HG02623 (cell line): ENCODE results near the gene ZDHHC18.
A peak's percentile ranks its signal among the peaks of the same experiment; 100 is the strongest.
"Not testable (repeated sequence)": the region's sequence is repeated elsewhere in the genome, so short reads cannot be mapped to it uniquely, and the experiment has no call there.

Experiments
- ATAC-seq: cut with Tn5 transposase; IDR thresholded peaks from one replicate; pipeline ENCODE4 v1.9.1; 2021; ENCODE audit warnings: moderate library complexity; ENCODE audit not compliant: unreplicated experiment

ZDHHC18 gene

DNA sequence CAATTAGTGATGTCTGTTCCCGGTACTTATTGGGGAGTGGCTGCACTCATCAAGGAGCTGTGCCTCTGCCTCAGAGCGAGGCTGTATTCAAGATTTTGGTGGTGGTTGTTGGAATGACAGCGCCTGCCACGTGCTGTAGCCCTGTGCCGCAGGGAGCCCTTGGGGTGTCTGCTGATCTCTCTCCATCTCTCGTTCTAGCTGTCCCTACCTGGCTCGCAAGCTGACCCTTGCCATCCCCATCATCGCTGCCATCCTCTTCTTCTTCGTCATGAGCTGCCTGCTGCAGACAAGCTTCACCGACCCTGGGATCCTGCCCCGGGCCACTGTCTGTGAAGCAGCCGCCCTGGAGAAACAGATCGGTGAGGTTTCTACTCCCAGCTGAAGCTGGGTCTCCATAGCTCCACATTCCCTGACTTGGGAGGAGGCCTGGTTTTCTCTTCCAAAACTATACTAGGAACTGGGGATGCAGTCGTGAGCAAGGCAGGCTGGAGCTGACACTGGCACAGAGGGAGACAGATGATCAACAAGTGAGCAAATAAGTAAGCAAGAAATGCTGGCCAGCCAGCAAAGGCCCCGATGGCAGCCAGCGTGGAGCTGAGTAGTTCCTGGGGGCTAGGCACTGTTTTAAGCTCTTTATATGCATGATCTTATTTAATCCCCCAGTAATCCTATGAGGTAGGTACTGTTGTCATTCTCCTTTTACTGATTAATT, 5.9 kb downstream of the ZDHHC18 start:
- no peak for ATAC-seq

GRCh38 chr1:26833432-26834405, 7.2 kb downstream of the ZDHHC18 start:
- peak; percentile 69 for ATAC-seq

DNA sequence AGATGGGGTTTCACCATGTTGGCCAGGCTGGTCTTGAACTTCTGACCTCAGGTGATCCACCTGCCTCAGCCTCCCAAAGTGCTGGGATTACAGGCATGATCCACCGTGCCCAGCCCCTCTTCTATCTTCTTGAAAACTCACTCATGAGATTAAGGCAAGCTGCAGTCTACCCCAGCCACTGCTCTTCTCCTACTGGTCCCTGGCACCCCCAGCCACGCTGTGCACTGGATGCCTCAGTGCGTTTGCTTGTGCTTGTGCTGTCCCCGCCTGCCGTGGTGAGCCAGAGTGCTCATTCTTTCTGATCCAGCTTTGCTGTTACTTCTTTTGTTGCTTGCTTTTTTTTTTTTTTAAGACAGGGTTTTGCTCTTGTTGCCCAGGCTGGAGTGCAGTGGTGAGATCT, 11.2 kb downstream of the ZDHHC18 start:
- ATAC-seq = not testable (repeated sequence)

DNA sequence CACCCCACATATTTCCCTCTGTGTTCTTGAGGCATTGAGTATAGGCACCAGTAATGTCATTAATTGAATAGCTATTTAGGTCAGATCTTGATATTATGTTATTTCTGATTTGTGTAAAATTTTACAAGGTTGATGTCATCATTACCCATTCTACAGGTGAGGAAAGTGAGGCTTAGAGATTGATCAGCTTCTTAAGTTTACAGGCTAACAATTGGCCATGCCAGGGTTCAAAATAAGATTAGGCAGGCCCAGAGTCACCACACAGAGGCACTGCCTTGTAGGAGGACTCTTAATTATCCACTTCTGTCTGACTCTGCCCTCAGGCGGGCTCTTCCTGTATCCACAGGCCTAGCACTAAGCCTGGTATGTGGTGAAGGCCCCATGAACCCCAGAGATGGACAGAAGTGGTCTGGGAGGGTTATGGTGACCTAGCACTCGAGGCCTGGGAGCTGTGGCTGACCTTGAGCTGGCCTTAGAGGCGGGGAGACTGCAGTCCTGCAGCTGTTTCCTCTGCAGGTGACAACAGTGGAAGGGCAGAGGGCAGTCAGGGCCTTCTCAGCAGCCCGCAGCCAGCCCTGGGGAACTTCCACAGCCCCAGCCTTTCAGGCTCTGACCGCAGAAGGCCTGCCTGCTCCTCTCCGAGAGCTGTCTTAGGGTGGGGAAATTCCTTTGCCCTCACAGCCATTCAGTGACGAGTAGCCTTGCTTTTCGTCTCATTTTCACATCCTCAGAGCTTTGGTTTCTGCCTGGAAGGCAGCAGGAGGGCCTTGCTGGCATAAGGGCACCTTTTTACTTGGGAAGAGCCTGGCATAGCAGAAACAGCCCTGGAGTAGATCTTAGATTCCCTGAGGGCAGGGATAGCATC, 12.2 kb downstream of the ZDHHC18 start:
- ATAC-seq = peak; percentile 82

- peak; percentile 4 for ATAC-seq
Measured at GRCh38 chr1:26839339-26839722, 12.8 kb downstream of the ZDHHC18 start.

DNA sequence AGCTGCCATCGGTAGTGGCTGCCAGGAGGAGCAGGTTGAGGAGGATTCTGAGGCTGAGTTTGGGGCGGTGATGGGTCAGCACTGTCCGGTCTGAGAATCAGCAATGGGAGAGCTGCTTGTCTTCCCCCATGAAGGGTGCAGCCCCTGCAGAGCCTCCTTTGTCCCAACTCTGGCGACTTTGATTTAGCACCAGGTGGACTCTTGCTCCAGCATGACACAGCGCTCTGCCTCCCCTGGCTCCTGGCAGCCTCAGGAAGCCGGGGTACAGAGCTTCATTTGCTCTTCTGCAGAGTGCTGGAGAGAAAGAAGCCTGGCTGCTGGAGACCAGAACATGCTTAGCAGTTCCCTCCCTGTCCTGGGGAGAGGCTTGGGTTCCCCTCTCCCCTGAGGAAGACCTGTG, 13.3 kb downstream of the ZDHHC18 start:
- no peak for ATAC-seq

DNA sequence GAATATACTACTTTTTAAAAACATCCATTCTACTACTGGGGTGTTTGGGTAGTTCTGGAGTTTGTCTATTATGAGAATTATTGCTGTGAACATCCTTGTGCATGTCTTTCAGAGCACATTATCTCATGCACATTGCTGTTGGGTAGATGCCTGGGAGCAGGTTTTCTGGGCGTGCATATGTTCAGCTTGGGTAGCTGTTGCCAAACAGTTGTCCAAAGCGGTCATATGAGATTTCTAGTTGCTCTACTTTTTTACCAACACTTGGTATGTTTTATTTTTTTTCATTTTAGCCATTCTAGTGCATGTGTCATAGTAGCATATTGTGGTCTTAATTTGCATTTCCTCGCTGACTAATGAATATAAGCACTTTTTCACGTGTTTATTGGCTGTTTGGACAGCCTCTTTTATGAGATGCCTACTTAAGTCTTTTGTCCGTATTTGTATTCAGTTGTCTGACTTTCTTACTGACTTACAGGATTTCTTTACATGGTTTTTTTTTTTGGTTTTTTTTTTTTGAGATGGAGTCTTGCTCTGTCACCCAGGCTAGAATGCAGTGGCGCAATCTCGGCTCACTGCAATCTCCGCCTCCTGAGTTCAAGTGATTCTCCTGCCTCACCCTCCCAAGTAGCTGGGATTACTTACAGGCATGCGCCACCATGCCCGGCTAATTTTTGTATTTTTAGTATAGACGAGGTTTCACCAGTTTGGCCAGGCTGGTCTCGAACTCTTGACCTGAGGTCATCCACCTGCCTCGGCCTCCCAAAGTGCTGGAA, 18.1 kb downstream of the ZDHHC18 start:
- ATAC-seq = no peak

DNA sequence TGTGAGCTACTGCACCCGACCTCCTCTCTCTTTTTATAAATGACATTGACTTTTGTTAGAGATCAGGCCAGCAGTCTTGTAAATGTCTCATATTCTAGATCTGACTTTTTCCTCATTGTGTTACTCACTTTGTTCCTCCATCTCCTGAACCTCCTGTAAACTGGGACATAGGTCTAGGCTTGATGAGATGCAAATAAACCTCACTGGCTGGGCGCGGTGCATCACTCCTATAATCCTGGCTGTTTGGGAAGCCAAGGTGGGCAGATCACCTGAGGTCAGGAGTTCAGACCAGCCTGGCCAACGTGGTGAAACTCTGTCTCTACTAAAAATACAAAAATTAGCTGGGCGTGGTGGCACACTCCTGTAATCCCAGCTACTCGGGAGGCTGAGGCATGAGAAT, 21.3 kb downstream of the ZDHHC18 start:
- not testable (repeated sequence) for ATAC-seq

DNA sequence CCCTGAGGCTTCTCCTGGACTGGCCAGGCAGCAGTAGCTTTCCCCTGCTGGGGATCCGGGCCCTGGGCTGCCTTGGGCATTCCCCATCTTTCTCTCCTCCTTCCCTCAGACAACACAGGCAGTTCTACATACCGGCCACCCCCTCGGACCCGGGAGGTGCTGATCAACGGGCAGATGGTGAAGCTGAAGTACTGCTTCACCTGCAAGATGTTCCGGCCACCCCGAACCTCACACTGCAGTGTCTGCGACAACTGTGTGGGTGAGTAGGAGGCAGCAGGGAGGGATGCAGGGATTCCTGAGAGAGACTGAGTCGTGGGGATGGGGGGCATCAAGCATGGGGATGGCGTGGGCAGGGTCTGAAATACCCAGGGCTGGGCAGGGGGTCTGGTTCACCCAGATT, 22.0 kb downstream of the ZDHHC18 start:
- ATAC-seq = no peak

GRCh38 chr1:26848941-26849774, 22.7 kb downstream of the ZDHHC18 start:
- no peak for ATAC-seq

DNA sequence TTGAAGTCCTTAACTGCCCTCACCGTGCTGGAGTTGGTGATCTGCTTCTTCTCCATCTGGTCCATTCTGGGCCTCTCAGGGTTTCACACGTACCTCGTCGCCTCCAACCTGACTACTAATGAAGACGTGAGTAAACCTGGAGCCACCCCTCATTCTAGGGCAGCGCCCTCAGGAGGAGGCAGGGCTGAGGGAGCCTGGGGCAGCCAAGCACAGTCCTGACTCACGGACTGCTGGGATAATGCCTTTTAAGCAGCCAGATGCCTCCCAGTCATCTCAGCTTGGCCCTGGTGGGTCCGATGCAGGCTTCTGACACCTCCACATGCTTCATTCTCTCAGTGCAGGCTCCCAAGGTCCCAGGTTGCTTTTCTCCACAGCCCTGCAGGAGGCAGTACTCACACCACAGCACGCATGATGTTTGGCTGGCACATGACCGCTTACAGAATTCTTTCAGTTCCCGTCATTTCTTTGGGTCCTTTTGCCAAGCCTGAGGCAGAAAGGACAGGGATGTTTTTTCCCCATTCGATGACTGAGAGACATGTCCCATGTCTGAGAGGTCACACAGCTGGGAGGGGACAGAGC, 24.7 kb downstream of the ZDHHC18 start:
- ATAC-seq = no peak

GRCh38 chr1:26852701-26853100, 26.2 kb downstream of the ZDHHC18 start:
- ATAC-seq = no peak

- peak; percentile 47 for ATAC-seq
Measured at GRCh38 chr1:26853156-26853555, 26.7 kb downstream of the ZDHHC18 start.

DNA sequence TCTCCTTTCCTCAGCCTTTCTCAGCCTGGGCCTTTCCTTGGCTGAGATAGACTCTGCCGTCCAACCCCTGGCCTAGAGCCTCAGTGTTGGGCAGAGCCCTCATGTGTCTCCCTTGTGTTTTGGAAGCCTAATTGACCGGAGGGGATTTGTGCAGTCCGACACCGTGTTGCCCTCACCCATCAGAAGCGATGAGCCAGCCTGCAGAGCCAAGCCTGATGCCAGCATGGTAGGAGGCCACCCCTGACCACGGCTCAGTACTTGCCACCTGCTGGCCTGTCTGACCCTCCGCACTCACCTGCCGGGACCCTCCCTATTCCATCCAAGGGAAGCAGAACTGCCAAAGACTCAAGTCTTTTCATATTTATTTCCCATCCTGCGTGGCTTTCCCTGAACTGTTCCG, 27.1 kb downstream of the ZDHHC18 start:
- no peak for ATAC-seq

DNA sequence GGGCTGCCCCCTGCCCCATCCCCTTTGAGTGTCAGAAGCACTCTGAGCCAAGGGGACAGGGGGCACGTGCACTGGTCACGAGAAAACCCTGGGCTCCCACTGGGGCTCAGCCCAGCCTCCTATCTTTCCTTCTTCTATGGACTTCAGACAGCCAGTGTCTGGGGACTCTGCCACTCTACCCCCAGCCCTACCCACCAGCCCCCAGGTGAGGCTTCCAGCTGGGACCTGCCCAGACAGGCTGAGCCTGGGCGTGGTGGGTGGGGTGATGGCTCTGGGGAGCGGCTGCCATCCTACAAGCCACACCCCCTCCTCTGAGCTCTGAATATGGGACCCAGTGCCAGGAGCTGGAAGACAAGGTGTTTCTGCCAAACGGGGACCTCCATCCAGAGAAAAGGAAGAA, 28.4 kb downstream of the ZDHHC18 start:
- ATAC-seq = no peak

- ATAC-seq = no peak
Measured at GRCh38 chr1:26855636-26856035, 29.1 kb downstream of the ZDHHC18 start.

GRCh38 chr1:26856181-26856580, 29.7 kb downstream of the ZDHHC18 start:
- ATAC-seq = no peak

DNA sequence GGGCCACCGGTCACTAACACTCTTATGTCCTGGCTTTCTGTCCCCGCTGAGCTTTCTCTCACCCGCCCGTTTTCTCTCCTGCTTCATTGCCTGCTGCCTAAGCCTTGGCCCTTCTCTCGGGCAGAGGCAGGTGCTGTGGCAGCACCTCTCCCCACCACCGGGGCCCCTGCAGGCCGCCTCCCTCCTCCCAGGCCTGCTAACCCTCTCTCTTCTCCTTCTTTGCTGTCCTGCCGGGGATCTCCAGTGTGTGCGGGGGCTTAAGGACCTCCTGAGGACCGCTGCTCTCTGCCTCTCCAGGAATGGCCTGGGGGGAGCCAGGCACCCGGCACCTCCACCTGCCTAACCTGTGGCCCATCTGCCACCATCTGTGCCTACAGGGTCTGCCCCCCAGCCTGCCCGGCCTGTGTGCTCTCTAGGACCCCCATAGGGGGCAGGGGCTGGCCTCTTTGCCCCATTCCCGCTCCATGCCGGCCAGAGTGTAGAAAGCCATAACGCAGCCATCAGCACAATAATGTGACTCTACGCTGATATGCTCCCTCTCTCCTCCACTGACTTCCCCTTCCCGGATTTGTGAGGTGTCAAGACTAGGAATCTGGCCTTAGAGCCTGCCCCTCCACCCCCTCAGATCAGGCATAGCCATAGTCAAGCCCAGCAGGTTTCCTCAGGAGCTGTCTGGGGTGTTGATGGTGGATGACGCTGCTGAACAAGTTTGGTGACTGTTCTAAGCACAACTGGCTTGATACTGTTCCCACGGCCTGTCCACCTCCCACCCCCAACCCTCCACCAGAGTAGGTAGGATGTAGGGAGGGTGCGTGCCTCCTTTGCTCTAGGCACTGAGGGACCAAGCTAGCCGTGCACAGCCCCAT, 30.3 kb downstream of the ZDHHC18 start:
- no peak for ATAC-seq
